Measurements from ENCODE around the gene EDA.
"Not testable (repeated sequence)": the region's sequence is repeated elsewhere in the genome, so short reads cannot be mapped to it uniquely, and the experiment has no call there.

The EDA gene

DNA sequence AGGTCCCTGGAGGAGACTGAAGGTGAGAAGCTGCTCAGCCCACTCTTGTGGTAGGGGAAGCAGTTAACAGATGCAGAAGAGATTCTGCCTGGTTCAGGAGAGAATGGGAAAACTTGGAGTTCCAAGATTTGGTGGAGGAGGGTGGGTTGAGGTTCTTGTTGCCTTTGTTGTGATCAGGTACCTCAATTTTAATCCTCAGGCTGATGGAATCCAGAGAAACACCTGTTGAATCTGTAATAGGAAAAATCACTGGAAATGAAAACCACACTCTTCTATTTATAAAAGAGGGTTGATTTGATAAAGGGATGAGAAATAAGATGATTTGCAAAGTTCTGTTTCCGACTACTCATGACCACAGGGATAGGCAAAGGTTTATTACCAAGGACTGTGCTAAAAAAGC, 132.1 kb downstream of the EDA start:
- DNase-seq: no peak

DNA sequence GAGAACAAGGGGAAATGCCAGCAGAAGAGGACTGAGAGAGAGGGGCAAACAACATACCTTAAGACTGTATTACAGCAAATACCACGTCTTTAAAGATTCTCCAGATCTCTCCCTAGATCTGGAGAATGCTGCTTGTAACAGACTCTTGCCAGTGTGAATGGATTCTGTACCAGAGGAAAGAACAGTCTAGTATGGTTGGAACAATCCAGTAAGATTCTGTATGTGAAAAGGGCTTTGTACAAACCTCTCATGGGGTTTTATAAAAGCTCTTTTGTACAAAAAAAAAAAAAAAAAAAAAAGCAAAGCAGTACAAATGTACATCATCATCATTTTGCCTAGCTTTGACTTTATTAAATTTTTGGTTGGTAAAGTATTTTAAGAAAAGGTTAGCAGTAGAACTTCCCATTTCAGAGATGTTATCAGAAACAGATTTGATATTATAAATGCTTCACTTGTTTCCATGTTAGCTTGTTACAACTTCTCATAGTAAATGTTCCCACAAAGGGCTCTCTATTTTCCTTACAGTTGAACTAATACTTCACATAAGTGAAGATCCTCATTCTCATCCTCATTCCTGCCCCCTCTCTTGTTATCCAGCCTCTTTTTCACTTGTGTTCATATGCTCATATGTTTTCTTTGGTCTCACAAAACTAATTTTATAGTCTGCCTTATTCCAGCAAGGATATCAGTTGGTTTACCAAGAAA, 144.2 kb downstream of the EDA start:
- no peak for DNase-seq

- DNase-seq: no peak
These were observed 145.7 kb downstream of the EDA start for GRCh38 chrX:69761633-69762032.

- no peak for DNase-seq
These were observed 146.4 kb downstream of the EDA start for GRCh38 chrX:69762340-69762739.

DNA sequence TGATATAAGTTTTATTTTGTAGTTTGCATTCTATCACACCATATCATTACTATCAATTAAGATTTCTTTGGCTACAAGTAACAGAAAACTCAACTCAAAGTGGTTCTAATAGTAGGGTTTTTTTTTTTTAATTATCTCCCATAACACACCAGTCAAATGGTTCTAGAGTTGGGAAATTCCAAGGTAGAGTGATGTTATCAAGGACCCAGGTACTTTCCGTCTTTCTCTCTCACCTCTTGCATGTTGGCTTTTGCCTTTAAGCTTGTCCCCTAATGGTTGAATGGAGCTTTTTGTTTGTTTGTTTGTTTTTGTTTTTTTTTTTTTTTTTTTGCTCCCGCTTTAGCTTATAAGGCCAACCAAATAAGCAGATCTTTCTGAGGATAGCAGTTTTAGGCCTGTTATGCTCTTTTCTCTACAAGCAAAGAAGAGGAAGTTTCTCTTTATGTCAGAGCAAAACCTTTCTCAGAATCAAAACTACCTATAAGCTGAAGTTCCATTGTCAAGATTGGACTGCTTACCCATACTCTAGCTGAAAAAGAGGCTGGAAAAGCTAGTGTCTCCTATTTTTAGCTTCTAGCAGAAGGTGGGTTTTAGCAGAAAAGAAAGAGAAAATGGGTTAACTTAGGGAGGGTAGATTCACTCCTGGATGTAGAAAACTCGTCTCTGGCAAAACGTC, 177.5 kb downstream of the EDA start:
- DNase-seq: no peak

- no peak for DNase-seq
These were observed 179.8 kb downstream of the EDA start for GRCh38 chrX:69795702-69796101.

GRCh38 chrX:69807400-69807799, 191.5 kb downstream of the EDA start:
- DNase-seq: no peak

GRCh38 chrX:69808375-69808774, 192.5 kb downstream of the EDA start:
- DNase-seq: no peak

DNA sequence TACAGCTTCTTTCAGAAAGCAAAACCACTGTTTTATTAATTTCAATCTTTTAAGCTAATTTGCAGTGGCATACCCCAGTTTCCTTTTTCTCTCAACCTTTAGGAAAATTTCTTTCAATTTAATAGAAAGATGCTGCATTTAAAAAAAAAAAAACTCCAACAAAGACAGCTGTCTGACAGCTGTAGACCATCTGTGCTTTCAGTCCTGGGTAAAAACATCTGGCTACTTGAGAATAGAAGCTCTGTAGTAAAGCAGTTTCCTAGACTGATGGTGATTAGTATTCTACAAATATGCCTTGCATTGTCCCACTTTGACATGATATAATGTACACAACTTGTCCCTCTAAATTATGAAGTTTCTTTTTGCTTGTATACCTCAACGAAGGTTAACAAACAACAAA, 197.8 kb downstream of the EDA start:
- DNase-seq: no peak

DNA sequence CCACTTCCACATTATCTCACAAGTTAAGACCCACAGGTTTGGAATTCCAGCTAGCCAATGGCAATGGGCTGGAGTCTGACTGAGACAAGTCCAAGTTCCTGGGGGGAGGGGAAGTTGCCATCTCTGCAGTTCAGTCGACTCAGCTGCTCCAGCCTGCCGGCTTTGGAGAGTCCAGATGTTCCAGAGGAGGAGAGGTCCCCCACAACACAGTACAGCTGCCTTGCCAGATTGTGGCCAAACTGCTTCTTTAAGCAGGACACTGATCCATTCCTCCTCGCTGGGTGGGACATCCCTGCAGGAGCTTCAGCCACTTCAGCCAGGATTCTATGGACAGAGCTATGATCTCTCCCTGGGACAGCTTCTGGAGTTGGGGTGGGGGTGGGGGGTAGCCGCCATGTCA, 199.2 kb downstream of the EDA start:
- DNase-seq: no peak

DNA sequence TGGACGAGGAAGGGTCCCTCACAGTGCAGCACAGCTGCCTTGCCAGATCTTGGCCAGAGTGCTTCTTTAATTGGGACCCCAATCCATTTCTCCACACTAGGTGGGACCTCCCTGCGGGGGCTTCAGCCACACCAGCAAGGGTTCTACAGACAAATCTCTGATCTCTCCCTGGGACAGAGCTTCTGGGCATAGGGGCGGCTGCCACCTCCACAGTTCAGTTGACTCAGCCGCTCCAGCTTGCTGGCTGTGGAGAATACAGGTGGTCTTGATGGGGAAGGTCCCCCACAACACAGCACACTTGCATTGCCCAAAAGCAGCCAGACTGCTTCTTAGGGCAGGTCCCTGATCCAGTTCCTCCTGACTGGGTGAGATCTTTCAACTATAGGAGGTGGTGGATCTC, 199.6 kb downstream of the EDA start:
- no peak for DNase-seq

GRCh38 chrX:69844636-69845035, 228.7 kb downstream of the EDA start:
- DNase-seq: no peak

GRCh38 chrX:69859999-69860398, 244.1 kb downstream of the EDA start:
- not testable (repeated sequence) for DNase-seq

GRCh38 chrX:69876221-69876620, 260.3 kb downstream of the EDA start:
- no peak for DNase-seq

GRCh38 chrX:69884210-69884609, 268.3 kb downstream of the EDA start:
- no peak for DNase-seq

DNA sequence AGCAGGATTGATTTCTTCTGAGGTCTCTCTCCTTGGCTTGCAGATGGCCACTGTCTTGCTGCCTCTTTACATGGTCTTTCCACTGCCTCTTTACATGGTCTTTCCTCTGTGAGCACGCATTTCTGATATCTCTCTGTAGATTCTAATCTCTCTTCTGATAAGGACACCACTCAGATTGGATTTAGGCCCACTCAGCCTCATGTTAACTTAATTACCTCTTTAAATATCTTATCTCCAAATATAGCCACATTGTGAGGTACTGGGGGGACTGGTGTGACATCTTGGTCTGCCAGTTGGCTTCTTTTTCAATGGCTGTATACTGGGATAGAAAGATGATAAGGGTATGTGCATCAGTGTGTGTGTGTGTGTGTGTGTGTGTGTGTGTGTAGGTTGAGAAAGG, 280.1 kb downstream of the EDA start:
- no peak for DNase-seq

GRCh38 chrX:69900491-69900890, 284.6 kb downstream of the EDA start:
- DNase-seq: no peak

- DNase-seq: no peak
These were observed 290.5 kb downstream of the EDA start for GRCh38 chrX:69906447-69906846.

DNA sequence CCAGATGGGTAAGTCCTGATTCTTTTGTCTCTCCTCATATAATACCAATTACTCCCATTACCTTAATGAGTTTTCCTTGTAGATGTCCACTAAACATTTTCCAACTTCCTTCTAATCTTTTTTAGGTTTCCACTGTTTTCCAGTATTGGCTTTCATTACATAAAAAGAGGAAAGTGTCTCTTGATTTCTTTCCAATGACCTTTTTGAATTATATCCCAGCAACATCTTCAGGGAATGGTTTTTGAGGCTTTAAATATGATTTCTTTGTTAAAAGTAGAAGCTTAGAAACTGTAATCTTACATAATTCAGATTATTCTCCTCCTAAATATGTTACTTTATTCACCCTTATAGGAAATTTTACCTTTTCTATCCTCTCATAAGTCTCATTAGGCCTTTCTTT, 298.9 kb downstream of the EDA start:
- no peak for DNase-seq

GRCh38 chrX:69919749-69920148, 303.8 kb downstream of the EDA start:
- DNase-seq: no peak

DNA sequence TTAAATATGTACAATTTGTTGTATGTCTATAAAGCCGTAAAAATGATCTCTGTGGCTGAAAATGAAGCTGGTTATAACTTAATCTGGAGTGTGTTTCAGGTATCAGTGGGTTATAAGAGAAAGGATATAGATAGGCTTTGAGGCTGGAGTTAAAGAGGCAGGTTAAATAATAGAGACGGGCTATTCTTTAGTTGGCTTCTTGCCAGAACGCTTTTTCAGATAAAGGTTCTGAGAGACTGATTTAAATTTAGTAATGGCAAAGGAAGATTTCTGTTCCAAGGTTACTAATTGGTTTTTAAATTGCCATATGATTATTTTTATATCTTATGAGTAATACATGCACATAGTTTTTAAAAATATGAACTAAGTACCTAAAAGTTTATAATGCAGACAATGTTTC, 316.4 kb downstream of the EDA start:
- no peak for DNase-seq

- DNase-seq: no peak
These were observed 332.4 kb downstream of the EDA start for GRCh38 chrX:69948276-69948797.

- DNase-seq: no peak
These were observed 335.8 kb downstream of the EDA start for GRCh38 chrX:69951753-69952152.

GRCh38 chrX:69959712-69960111, 343.8 kb downstream of the EDA start:
- DNase-seq: no peak
